GM12878 (cell line): ENCODE data around the gene SLC25A41. TPM values are rescaled to one million over a fixed set of nuclear protein-coding genes. Genes with fewer than 3 reads are reported as not detected.
A peak's percentile ranks its signal among the peaks of the same experiment; 100 is the strongest.

Experiments used
- ASH2L ChIP-seq: fragments of 300-600, 200-600 bp; sonication (generic); IDR thresholded peaks from 2 replicates; pipeline ENCODE4 v1.6.1; 2017; ENCODE audit warnings: low read depth, mild to moderate bottlenecking, borderline replicate concordance
- ATF2 ChIP-seq: IDR thresholded peaks from 2 replicates; pipeline ENCODE4 v1.6.1; 2012; ENCODE audit warnings: low read length, inconsistent platforms
- BCL3 ChIP-seq: IDR thresholded peaks from 2 replicates; pipeline ENCODE4 v1.6.1; 2011; ENCODE audit warnings: borderline replicate concordance, low read depth, mild to moderate bottlenecking, moderate library complexity, low read length; ENCODE audit not compliant: insufficient read depth, poor library complexity, severe bottlenecking
- FOXM1 ChIP-seq: IDR thresholded peaks from 2 replicates; pipeline ENCODE4 v1.6.1; 2012; ENCODE audit warnings: low read depth, mild to moderate bottlenecking, inconsistent platforms, low read length, moderate library complexity
- HDGF ChIP-seq: fragments of 450-650 bp; IDR thresholded peaks from 2 replicates; pipeline ENCODE4 v1.6.1; 2016; ENCODE audit warnings: antibody characterized with exemption
- NKRF ChIP-seq: fragments of 450-650 bp; conservative IDR thresholded peaks from 2 replicates; pipeline ENCODE4 v1.6.1; 2017; ENCODE audit warnings: mild to moderate bottlenecking, moderate library complexity
- NR2F1 ChIP-seq: fragments of 450-650 bp; conservative IDR thresholded peaks from 2 replicates; pipeline ENCODE4 v1.6.1; 2017; ENCODE audit warnings: mild to moderate bottlenecking
- PAX8 ChIP-seq: fragments of 450-650 bp; IDR thresholded peaks from 2 replicates; pipeline ENCODE4 v1.6.1; 2017; ENCODE audit warnings: mild to moderate bottlenecking, moderate library complexity
- PBX3 ChIP-seq: IDR thresholded peaks from 2 replicates; pipeline ENCODE4 v1.6.1; 2011; ENCODE audit warnings: mild to moderate bottlenecking, low read depth, low read length, moderate library complexity; ENCODE audit not compliant: insufficient replicate concordance
- PKNOX1 ChIP-seq: fragments of 450-650 bp; IDR thresholded peaks from 2 replicates; pipeline ENCODE4 v1.6.1; 2016; ENCODE audit warnings: mild to moderate bottlenecking
- POLR2AphosphoS2 ChIP-seq: IDR thresholded peaks from 2 replicates; pipeline ENCODE4 v1.6.1; 2011; ENCODE audit warnings: low read depth, mild to moderate bottlenecking, low read length, improper control_type of control experiment, moderate library complexity
- POLR2AphosphoS5 ChIP-seq: IDR thresholded peaks from 2 replicates; pipeline ENCODE4 v1.6.1; 2011; ENCODE audit warnings: mild to moderate bottlenecking, low read length, inconsistent platforms
- RELB ChIP-seq: fragments of 450-650 bp; IDR thresholded peaks from 2 replicates; pipeline ENCODE4 v1.6.1; 2017; ENCODE audit warnings: low read depth, mild to moderate bottlenecking, moderate library complexity
- SKIL ChIP-seq: fragments of 450-650 bp; IDR thresholded peaks from 2 replicates; pipeline ENCODE4 v1.6.1; 2017; ENCODE audit warnings: mild to moderate bottlenecking, low read depth, inconsistent platforms; ENCODE audit not compliant: poor library complexity, severe bottlenecking
- YY1 ChIP-seq: IDR thresholded peaks from 2 replicates; pipeline ENCODE4 v1.6.1; 2011; ENCODE audit warnings: low read depth, mild to moderate bottlenecking, low read length
- ZBED1 ChIP-seq: IDR thresholded peaks from 2 replicates; pipeline ENCODE4 v1.6.1; 2016; ENCODE audit warnings: borderline replicate concordance
- ZNF622 ChIP-seq: fragments of 450-650 bp; IDR thresholded peaks from 2 replicates; pipeline ENCODE4 v1.6.1; 2017; ENCODE audit warnings: mild to moderate bottlenecking, inconsistent platforms
- polyA plus RNA-seq, 11 experiments: library from polyadenylated mRNA; depleted of rRNA in 4 of 11; unstranded in 6 of 11; stranded (reverse) in 5 of 11; fragments of >200 nt; fragmentation: Nextera tagmentation in 4 of 11; fragmentation: Illumina TruSeq in 1 of 11; extraction: Ambion mirVana in 4 of 11; extraction: Trizol in 1 of 11; gene quantifications; 1 replicate in 1 of 11; 2 replicates in 10 of 11; pipeline versions ENCODE4 v1.2.1 to v1.2.3, GENCODE V29; 2011 to 2016; ENCODE audit warnings: inconsistent platforms in 2 of 11, missing spikeins in 2 of 11, low read depth in 1 of 11
- total RNA-seq, 4 experiments: library from RNA; depleted of rRNA in 3 of 4; stranded (reverse); fragments of >200 nt in 3 of 4; fragmentation: Illumina TruSeq in 1 of 4; extraction: Trizol in 1 of 4; gene quantifications; 2 replicates each; pipeline versions ENCODE4 v1.2.1 to v1.2.3, GENCODE V29; 2013 to 2021

The SLC25A41 gene
- total and polyA plus RNA-seq, 10 of the 15 experiments (the other 5 are each of a cell fraction or from before 2014, with no cell fraction given): 0.23 to 1.2 (median 0.43) TPM; not detected in 2

GRCh38 chr19:6393074-6393982 is 40.2 kb downstream of the SLC25A41 start, which contains the start of gene GTF2F1 (continued):
- peak; percentile 56; the same call in 1 of the 2 replicates for TF ChIP-seq RELB
- no peak for TF ChIP-seq FOXM1
- no peak for TF ChIP-seq HDGF
- TF ChIP-seq NKRF: peak; percentile 95
- TF ChIP-seq POLR2AphosphoS2: 0 out of 2 replicates have a peak, but pooled peaks have one; percentile 38
- no peak; the same call in 1 of the 2 replicates for TF ChIP-seq PKNOX1
- no peak for TF ChIP-seq ZNF622
- no peak for TF ChIP-seq BCL3
- peak; percentile 56 for TF ChIP-seq NR2F1
- TF ChIP-seq POLR2AphosphoS5: peak; percentile 69
- TF ChIP-seq YY1: peak; percentile 52
- TF ChIP-seq ZBED1: no peak
- TF ChIP-seq PBX3: no peak
- no peak; the same call in 1 of the 2 replicates for TF ChIP-seq ASH2L
- TF ChIP-seq SKIL: no peak
- TF ChIP-seq PAX8: no peak
- no peak for TF ChIP-seq ATF2
